GM23338 (cell line): ENCODE measurements around the gene DLGAP4.

Experiments
- CREB1 ChIP-seq: fragments of 250-450 bp; sonication (Bioruptor Pico); IDR thresholded peaks from 2 replicates; pipeline ENCODE4 v1.5.0; 2020; ENCODE audit warnings: low read depth, mild to moderate bottlenecking, moderate library complexity
- EZH2 ChIP-seq: fragments of 200-600 bp; sonication (generic); IDR thresholded peaks from one replicate; pipeline ENCODE4 v1.8.0; 2017; ENCODE audit warnings: antibody characterized with exemption, mild to moderate bottlenecking, low read depth; ENCODE audit not compliant: unreplicated experiment
- EZH2phosphoT487 ChIP-seq: fragments of 200-600 bp; sonication (generic); IDR thresholded peaks from one replicate; pipeline ENCODE4 v1.8.1; 2018; ENCODE audit warnings: antibody characterized with exemption; ENCODE audit not compliant: unreplicated experiment
- JUNB ChIP-seq: IDR thresholded peaks from one replicate; pipeline ENCODE4 v1.6.1; 2016; ENCODE audit warnings: antibody characterized with exemption; ENCODE audit not compliant: unreplicated experiment
- POLR2AphosphoS5 ChIP-seq: IDR thresholded peaks from 2 replicates; pipeline ENCODE4 v1.6.1; 2016; ENCODE audit warnings: antibody characterized with exemption, low read depth
- STAT1 ChIP-seq: IDR thresholded peaks from one replicate; pipeline ENCODE4 v1.6.1; 2016; ENCODE audit warnings: antibody characterized with exemption; ENCODE audit not compliant: unreplicated experiment
- ZNF331 ChIP-seq: fragments of 250-450 bp; sonication (Bioruptor Pico); IDR thresholded peaks from 2 replicates; pipeline ENCODE4 v1.5.0; 2020; ENCODE audit warnings: low read depth, mild to moderate bottlenecking, moderate library complexity
- TF ChIP-seq, protein P1 (sequence below), 2 experiments: fragments of 200-600 bp in 1 of 2; sonication (generic) in 1 of 2; conservative IDR thresholded peaks; 2 replicates each; pipeline versions ENCODE4 v1.5.1 to v1.6.1; 2016 to 2017; ENCODE audit warnings: antibody characterized with exemption in 2 of 2, low read depth in 2 of 2, mild to moderate bottlenecking in 2 of 2, moderate library complexity in 1 of 2
- TF ChIP-seq, protein P2 (sequence below): IDR thresholded peaks from one replicate; pipeline ENCODE4 v1.6.1; 2018; ENCODE audit warnings: antibody characterized with exemption; ENCODE audit not compliant: unreplicated experiment
- TF ChIP-seq, protein P3 (sequence below): IDR thresholded peaks from 2 replicates; pipeline ENCODE4 v1.6.1; 2016; ENCODE audit warnings: antibody characterized with exemption

DNA sequence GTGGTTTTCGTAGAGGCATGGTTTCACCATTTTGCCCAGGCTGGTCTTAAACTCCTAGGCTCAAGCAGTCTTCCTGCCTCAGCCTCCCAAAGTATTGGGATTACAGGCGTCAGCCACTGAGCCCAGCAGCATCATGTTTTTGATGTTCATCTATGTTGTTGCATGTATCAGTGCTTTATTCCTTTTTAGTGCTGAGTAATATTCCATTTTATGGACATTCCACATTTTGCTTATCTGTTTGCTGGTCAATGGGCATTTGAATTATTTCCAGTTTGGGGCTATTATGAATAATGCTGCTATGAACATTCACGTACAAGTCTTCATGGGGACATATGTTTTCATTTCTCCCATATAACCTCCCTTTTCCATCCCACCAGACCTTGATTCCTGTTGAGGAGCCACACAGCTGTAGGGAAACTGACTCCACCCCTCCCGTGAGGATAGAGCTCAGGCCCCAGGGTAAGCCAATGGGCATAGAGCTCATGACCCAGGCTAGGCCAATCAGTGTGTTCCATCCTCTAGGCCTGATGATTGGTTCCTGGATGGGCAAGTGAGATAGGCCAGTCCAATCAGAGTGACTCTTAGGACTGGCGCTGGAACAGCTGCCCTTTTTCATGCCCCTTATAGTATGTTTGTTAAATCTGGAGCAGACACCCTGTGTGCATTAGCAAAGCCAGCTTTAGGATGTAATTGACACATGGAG, 49.5 kb downstream of the DLGAP4 start:
- TF ChIP-seq, protein P1, sequence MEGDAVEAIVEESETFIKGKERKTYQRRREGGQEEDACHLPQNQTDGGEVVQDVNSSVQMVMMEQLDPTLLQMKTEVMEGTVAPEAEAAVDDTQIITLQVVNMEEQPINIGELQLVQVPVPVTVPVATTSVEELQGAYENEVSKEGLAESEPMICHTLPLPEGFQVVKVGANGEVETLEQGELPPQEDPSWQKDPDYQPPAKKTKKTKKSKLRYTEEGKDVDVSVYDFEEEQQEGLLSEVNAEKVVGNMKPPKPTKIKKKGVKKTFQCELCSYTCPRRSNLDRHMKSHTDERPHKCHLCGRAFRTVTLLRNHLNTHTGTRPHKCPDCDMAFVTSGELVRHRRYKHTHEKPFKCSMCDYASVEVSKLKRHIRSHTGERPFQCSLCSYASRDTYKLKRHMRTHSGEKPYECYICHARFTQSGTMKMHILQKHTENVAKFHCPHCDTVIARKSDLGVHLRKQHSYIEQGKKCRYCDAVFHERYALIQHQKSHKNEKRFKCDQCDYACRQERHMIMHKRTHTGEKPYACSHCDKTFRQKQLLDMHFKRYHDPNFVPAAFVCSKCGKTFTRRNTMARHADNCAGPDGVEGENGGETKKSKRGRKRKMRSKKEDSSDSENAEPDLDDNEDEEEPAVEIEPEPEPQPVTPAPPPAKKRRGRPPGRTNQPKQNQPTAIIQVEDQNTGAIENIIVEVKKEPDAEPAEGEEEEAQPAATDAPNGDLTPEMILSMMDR (conservative IDR thresholded peaks at IDR 0.05; ENCODE audit: low read depth in 2 of 2): no peak
- TF ChIP-seq CREB1 (CRISPR knock-in tag) (no peak), EZH2 (no peak), POLR2AphosphoS5 (no peak), EZH2phosphoT487 (no peak), STAT1 (no peak), JUNB (no peak), ZNF331 (CRISPR knock-in tag) (no peak)
- TF ChIP-seq, protein P2, sequence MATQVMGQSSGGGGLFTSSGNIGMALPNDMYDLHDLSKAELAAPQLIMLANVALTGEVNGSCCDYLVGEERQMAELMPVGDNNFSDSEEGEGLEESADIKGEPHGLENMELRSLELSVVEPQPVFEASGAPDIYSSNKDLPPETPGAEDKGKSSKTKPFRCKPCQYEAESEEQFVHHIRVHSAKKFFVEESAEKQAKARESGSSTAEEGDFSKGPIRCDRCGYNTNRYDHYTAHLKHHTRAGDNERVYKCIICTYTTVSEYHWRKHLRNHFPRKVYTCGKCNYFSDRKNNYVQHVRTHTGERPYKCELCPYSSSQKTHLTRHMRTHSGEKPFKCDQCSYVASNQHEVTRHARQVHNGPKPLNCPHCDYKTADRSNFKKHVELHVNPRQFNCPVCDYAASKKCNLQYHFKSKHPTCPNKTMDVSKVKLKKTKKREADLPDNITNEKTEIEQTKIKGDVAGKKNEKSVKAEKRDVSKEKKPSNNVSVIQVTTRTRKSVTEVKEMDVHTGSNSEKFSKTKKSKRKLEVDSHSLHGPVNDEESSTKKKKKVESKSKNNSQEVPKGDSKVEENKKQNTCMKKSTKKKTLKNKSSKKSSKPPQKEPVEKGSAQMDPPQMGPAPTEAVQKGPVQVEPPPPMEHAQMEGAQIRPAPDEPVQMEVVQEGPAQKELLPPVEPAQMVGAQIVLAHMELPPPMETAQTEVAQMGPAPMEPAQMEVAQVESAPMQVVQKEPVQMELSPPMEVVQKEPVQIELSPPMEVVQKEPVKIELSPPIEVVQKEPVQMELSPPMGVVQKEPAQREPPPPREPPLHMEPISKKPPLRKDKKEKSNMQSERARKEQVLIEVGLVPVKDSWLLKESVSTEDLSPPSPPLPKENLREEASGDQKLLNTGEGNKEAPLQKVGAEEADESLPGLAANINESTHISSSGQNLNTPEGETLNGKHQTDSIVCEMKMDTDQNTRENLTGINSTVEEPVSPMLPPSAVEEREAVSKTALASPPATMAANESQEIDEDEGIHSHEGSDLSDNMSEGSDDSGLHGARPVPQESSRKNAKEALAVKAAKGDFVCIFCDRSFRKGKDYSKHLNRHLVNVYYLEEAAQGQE: no peak
- TF ChIP-seq, protein P3, sequence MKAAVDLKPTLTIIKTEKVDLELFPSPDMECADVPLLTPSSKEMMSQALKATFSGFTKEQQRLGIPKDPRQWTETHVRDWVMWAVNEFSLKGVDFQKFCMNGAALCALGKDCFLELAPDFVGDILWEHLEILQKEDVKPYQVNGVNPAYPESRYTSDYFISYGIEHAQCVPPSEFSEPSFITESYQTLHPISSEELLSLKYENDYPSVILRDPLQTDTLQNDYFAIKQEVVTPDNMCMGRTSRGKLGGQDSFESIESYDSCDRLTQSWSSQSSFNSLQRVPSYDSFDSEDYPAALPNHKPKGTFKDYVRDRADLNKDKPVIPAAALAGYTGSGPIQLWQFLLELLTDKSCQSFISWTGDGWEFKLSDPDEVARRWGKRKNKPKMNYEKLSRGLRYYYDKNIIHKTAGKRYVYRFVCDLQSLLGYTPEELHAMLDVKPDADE: no peak
